ENCODE data around the gene HMGCS2.
"Not testable (repeated sequence)": the region's sequence is repeated elsewhere in the genome, so short reads cannot be mapped to it uniquely, and the experiment has no call there.

Gene HMGCS2

DNA sequence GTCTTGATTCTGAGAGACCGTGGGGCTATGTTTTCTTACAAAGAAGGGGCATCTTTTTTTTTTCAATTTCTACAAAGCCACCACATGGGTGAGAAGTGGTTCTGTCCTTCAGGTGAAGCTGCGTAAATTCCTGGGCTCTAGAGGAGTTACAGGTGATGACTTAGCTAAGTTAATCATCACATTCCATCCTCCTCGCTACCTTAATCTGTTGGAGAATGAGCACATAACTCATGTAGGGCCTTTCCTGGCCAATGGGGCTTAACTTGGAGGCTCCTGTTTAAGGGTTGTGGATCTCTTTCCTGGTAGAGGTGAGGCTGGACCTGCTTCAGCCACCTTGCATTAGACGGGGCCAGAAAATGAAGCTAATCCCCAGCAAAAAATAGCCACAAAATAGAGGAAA, 22.7 kb upstream of the HMGCS2 start:
- H3K9me3 ChIP-seq (ENCODE audit: insufficient read depth, low read length), result no peaks in the 10 kb centered on the region
- peaks cover 8% of the 10 kb centered on the region for H3K4me1 ChIP-seq (ENCODE audit: low read length)
- H3K36me3 ChIP-seq (replicated peaks; ENCODE audit: low read depth, low read length), result no peaks in the 10 kb centered on the region
- no peak overlapping the region for H2AFZ ChIP-seq (ENCODE audit: low read depth, low read length)
- no peaks in the 10 kb centered on the region for H4K20me1 ChIP-seq (ENCODE audit: insufficient read depth, low read length)
- TF ChIP-seq EZH2phosphoT487 (IDR thresholded peaks at IDR 0.05; ENCODE audit: low read depth), result no peak
- TF ChIP-seq, protein P1, sequence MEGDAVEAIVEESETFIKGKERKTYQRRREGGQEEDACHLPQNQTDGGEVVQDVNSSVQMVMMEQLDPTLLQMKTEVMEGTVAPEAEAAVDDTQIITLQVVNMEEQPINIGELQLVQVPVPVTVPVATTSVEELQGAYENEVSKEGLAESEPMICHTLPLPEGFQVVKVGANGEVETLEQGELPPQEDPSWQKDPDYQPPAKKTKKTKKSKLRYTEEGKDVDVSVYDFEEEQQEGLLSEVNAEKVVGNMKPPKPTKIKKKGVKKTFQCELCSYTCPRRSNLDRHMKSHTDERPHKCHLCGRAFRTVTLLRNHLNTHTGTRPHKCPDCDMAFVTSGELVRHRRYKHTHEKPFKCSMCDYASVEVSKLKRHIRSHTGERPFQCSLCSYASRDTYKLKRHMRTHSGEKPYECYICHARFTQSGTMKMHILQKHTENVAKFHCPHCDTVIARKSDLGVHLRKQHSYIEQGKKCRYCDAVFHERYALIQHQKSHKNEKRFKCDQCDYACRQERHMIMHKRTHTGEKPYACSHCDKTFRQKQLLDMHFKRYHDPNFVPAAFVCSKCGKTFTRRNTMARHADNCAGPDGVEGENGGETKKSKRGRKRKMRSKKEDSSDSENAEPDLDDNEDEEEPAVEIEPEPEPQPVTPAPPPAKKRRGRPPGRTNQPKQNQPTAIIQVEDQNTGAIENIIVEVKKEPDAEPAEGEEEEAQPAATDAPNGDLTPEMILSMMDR (IDR thresholded peaks at IDR 0.05; ENCODE audit: low read depth, low read length), result no peak
- H3K27me3 ChIP-seq (ENCODE audit: low read depth, low read length), result peaks cover 14% of the 10 kb centered on the region
- H3K4me3 ChIP-seq (ENCODE audit: low read length), result no peak overlapping the region
- H3K27ac ChIP-seq (ENCODE audit: low read length), result no peak overlapping the region
- H3K79me2 ChIP-seq (ENCODE audit: low read length), result no peaks in the 10 kb centered on the region
- no peak overlapping the region for H3K9ac ChIP-seq (ENCODE audit: low read length)
- no peak overlapping the region for H3K4me2 ChIP-seq (ENCODE audit: low read length)

DNA sequence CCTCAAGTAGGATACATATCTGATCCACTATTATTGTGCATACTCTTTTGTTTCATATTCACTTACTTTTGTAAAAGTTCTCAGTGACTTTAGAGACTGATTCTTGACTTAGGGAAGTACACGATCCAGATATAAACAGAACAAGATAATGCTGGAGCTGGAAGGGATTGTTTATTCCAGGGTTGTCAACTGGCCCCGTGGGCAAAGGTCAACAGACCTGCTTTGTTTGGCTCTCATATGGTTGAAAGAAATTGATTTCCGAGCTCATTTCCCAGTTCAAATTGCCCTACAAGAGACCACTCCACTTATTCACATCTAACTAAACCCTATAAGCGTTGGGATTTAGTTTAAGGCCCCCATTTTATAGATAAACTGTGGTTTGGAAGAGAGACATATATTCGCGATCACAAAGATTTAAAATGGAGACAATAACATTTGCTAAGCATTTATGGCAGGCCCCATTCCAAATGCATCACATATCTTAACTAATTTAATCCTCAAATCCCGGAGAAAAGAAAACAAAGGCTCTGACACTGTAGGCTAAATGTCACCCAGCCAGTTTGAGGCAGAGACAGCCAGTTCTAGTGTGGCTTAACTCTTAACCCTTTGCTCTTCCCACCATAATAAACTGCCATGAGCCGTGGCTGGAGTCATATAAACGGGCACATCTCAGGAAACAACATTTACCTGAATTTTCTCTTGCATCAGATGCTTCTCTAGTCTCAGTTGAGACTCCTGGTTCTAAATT, 21.9 kb upstream of the HMGCS2 start:
- H3K4me1 ChIP-seq (ENCODE audit: low read length), result peaks cover 11% of the 10 kb centered on the region
- H3K27ac ChIP-seq (ENCODE audit: low read length), result no peak overlapping the region
- no peak overlapping the region for H2AFZ ChIP-seq (ENCODE audit: low read depth, low read length)
- H3K9ac ChIP-seq (ENCODE audit: low read length), result no peak overlapping the region
- H4K20me1 ChIP-seq (ENCODE audit: insufficient read depth, low read length), result no peaks in the 10 kb centered on the region
- no peak overlapping the region for H3K4me3 ChIP-seq (ENCODE audit: low read length)
- peaks cover 14% of the 10 kb centered on the region for H3K27me3 ChIP-seq (ENCODE audit: low read depth, low read length)
- no peak for TF ChIP-seq EZH2phosphoT487 (IDR thresholded peaks at IDR 0.05; ENCODE audit: low read depth)
- TF ChIP-seq, protein P1 (IDR thresholded peaks at IDR 0.05; ENCODE audit: low read depth, low read length), result no peak
- no peaks in the 10 kb centered on the region for H3K9me3 ChIP-seq (ENCODE audit: insufficient read depth, low read length)
- H3K36me3 ChIP-seq (replicated peaks; ENCODE audit: low read depth, low read length), result no peaks in the 10 kb centered on the region
- H3K4me2 ChIP-seq (ENCODE audit: low read length), result no peak overlapping the region
- no peaks in the 10 kb centered on the region for H3K79me2 ChIP-seq (ENCODE audit: low read length)

DNA sequence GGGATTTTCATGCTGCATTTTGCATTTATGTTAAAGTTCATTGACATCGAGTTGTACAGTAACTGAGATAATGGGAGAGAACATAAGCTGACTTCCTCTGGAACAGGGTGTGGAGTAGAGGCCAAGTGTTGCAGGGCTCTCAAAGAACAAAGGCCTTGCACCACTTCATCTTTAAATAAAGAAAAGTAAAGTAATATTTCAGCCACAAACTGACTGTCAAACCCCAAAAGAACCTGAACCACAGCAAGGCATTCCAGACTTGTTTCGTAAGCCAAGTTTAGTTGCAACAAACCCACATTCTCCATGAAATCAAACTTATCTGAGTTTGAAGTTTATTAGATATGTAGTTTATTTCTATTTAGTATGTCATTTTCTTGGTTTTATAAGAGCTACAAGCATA, 19.1 kb upstream of the HMGCS2 start:
- Histone ChIP-seq H3K4me3 (ENCODE audit: low read length) (no peak overlapping the region), H3K4me2 (ENCODE audit: low read length) (no peak overlapping the region), H3K4me1 (ENCODE audit: low read length) (peaks cover 11% of the 10 kb centered on the region), H3K27me3 (ENCODE audit: low read depth, low read length) (peaks cover 31% of the 10 kb centered on the region), H3K9me3 (ENCODE audit: insufficient read depth, low read length) (no peaks in the 10 kb centered on the region), H3K9ac (ENCODE audit: low read length) (no peak overlapping the region), H3K79me2 (ENCODE audit: low read length) (no peaks in the 10 kb centered on the region), H4K20me1 (ENCODE audit: insufficient read depth, low read length) (no peaks in the 10 kb centered on the region), H2AFZ (ENCODE audit: low read depth, low read length) (no peak overlapping the region), H3K27ac (ENCODE audit: low read length) (no peak overlapping the region), H3K36me3 (replicated peaks; ENCODE audit: low read depth, low read length) (no peaks in the 10 kb centered on the region)
- TF ChIP-seq, protein P1 (IDR thresholded peaks at IDR 0.05; ENCODE audit: low read depth, low read length), result no peak
- no peak for TF ChIP-seq EZH2phosphoT487 (IDR thresholded peaks at IDR 0.05; ENCODE audit: low read depth)

DNA sequence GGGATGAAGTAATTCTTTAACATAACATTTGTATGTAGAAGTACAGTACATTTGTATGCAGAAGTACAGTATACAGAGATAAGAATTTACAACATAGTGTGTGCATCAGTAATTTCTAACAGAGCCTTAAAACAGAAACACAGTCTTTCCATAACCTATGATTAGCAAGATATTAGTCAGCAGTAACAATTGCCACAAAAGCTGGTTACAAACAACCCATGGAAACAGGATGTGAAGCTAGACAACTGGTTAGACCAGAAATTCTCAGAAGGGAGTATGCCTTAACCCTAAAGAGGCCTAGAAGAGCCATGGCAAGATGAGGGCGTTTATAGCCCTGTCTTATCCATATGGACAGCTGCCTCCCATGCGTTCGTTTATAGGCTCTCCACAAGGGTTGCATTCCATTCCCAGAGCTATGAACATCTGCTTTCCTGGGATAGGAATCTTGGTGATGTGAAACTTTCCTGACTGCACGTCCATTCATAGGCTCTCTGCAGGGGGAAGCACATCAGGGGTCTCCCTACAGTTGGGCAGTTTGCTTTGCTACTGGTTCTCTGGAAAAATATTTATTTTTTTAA, 17.9 kb upstream of the HMGCS2 start:
- not testable (repeated sequence) for H3K9ac ChIP-seq (ENCODE audit: low read length); H3K4me3 ChIP-seq (ENCODE audit: low read length); H3K9me3 ChIP-seq (ENCODE audit: insufficient read depth, low read length); H3K27ac ChIP-seq (ENCODE audit: low read length); H3K4me2 ChIP-seq (ENCODE audit: low read length); H3K79me2 ChIP-seq (ENCODE audit: low read length); H2AFZ ChIP-seq (ENCODE audit: low read depth, low read length); H3K4me1 ChIP-seq (ENCODE audit: low read length); H4K20me1 ChIP-seq (ENCODE audit: insufficient read depth, low read length); H3K36me3 ChIP-seq (replicated peaks; ENCODE audit: low read depth, low read length)
- H3K27me3 ChIP-seq (ENCODE audit: low read depth, low read length), result peaks cover 40% of the 10 kb centered on the region

DNA sequence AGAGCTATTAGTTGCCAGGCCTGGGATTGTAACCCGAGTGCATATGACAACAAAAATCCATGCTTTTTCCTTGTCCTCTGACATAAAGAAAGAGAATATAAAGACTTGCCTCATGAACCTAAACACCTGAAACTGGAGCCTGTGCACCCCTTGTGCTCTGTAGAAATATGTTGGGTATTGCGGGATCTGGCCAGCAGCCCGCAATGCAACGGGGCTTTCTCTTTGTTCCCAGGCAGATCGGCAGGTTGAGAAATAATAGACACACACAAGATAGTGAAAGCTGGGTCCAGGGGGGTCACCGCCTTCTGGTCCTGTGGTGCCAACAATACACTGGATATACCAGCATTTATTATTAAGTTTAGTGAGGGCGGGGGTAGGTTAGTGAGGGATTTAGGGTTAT, 17.3 kb upstream of the HMGCS2 start:
- not testable (repeated sequence) for H3K27ac ChIP-seq (ENCODE audit: low read length); H4K20me1 ChIP-seq (ENCODE audit: insufficient read depth, low read length); H3K79me2 ChIP-seq (ENCODE audit: low read length); H3K36me3 ChIP-seq (replicated peaks; ENCODE audit: low read depth, low read length); H3K4me2 ChIP-seq (ENCODE audit: low read length); H3K4me3 ChIP-seq (ENCODE audit: low read length); H2AFZ ChIP-seq (ENCODE audit: low read depth, low read length); H3K9me3 ChIP-seq (ENCODE audit: insufficient read depth, low read length); H3K4me1 ChIP-seq (ENCODE audit: low read length); H3K9ac ChIP-seq (ENCODE audit: low read length)
- H3K27me3 ChIP-seq (ENCODE audit: low read depth, low read length), result peaks cover 44% of the 10 kb centered on the region

Data from OCI-LY3 (cell line).